Colonic mucosa (tissue), 4 donors: ENCODE data around the gene ZNF135. TPM values are rescaled to one million over a fixed set of nuclear protein-coding genes. Genes with fewer than 3 reads are reported as not detected.

Experiments used
- DNase-seq: peaks from one replicate; pipeline ENCODE4 v3.0.0-alpha.2; 2020
- H3K27ac ChIP-seq: fragments of 200-600 bp; one replicate; pipeline ENCODE4 v1.8.0; 2021
- H3K27me3 ChIP-seq: fragments of 200-600 bp; one replicate; pipeline ENCODE4 v1.8.0; 2021
- H3K36me3 ChIP-seq: fragments of 200-600 bp; one replicate; pipeline ENCODE4 v1.8.0; 2021
- H3K4me1 ChIP-seq: fragments of 200-600 bp; one replicate; pipeline ENCODE4 v1.8.0; 2021; ENCODE audit warnings: mild to moderate bottlenecking
- H3K4me3 ChIP-seq: fragments of 200-600 bp; one replicate; pipeline ENCODE4 v1.8.0; 2021
- H3K9ac ChIP-seq, 2 donors: one replicate each; pipeline ENCODE4 v1.7.0; 2013; ENCODE audit warnings: control low read depth in 2 of 2, low read depth in 2 of 2, low read length in 2 of 2
- H3K9me3 ChIP-seq: fragments of 200-600 bp; one replicate; pipeline ENCODE4 v1.8.0; 2021
- CTCF ChIP-seq: fragments of 200-600 bp; IDR thresholded peaks from one replicate; pipeline ENCODE4 v1.8.0; 2022; ENCODE audit warnings: antibody characterized with exemption, mild to moderate bottlenecking
- intact Hi-C: fragments of 100-400 bp; cut with DNase I; formaldehyde crosslinking; loops from one replicate; pipeline ENCODE4 v1.14.1; 2022
- total RNA-seq, 2 donors: library from RNA; stranded (reverse); fragmentation: NEBNext Ultra II Directional in 1 of 2; extraction: Animal tissue kit (Norgen Biotek cat#: 25700) in 1 of 2; gene quantifications; one replicate each; pipeline ENCODE4 v1.2.1, GENCODE V29; 2021
- donor health status: healthy.
- donor health status: DM: no; HTN: no; CAD: no.
- donor health status: DM: no; HTN: no; CAD: no.

Gene ZNF135
- 1 to 10 TPM; 1.1 to 1.4 TPM for total RNA-seq

- no peaks in the 10 kb centered on the region for H3K4me1 ChIP-seq
- H3K9me3 ChIP-seq: no peaks in the 10 kb centered on the region
- H3K4me3 ChIP-seq: peak within 1 kb of the TSS; percentile 41
- H3K36me3 ChIP-seq: no peaks in the 10 kb centered on the region
- H3K27me3 ChIP-seq: no peaks in the 10 kb centered on the region
- peak within 1 kb of the TSS; percentile 71 for H3K27ac ChIP-seq
- intact Hi-C loops: no loop called here
- DNase-seq: peak; percentile 84
- TF ChIP-seq CTCF: no peak
- H3K9ac ChIP-seq: peak within 1 kb of the TSS; percentile 26 to 56
Observed at GRCh38 chr19:58059003-58059670, at the start of gene ZNF135. TSS of gene ZNF135 (plus strand) at chr19:58059282. CDS start at chr19:58060003, 721 bp downstream.

- TF ChIP-seq CTCF: no peak
- intact Hi-C loops: no loop called here
- Histone ChIP-seq H3K27me3 (no peaks in the 10 kb centered on the region), H3K36me3 (no peaks in the 10 kb centered on the region), H3K4me1 (no peaks in the 10 kb centered on the region), H3K27ac (no peak overlapping the region), H3K9me3 (peaks cover 13% of the 10 kb centered on the region), H3K4me3 (peak overlapping the region; percentile 19), H3K9ac (no peak overlapping the region)
- DNase-seq: no peak
Observed at GRCh38 chr19:58009301-58009665, 49.8 kb upstream of the ZNF135 start.

DNA sequence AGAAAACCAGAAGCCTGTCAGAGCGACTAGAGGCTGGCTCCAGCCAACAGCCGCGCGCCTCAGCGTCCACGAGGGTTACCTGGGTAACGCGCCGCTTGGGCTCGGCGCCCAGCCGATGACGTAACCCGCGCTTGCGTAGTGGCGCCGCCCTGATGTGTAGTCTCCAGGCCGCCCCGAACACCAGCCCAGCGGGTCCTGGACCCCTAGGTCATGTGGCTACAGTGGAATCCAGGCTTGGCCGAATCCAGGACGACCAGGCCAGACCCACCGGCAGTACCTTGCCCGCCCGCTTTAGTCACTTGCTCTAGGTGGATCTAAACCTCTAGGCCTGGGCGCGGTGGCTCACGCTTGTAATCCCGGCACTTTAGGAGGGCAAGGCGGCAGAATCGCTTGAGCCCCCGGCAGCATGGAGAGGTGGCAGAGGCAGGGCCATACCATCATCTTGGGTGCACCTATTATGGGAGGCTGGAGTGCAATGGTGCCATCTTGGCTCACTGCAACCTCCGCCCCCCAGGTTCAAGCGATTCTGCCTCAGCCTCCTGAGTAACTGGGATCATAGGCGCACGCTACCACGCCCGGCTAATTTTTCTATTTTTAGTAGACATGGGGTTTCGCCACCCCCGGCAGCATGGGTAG is 49.3 kb upstream of the ZNF135 start:
- H3K36me3 ChIP-seq: no peaks in the 10 kb centered on the region
- DNase-seq: peak; percentile 92
- H3K4me1 ChIP-seq: no peaks in the 10 kb centered on the region
- H3K27ac ChIP-seq: no peak overlapping the region
- no peak for TF ChIP-seq CTCF
- H3K9ac ChIP-seq: peak overlapping the region in 1 of 2 donors; percentile 38
- intact Hi-C loops: no loop called here
- H3K4me3 ChIP-seq: peak overlapping the region; percentile 19
- no peaks in the 10 kb centered on the region for H3K27me3 ChIP-seq
- peaks cover 9% of the 10 kb centered on the region for H3K9me3 ChIP-seq

- H3K27me3 ChIP-seq: no peaks in the 10 kb centered on the region
- no peaks in the 10 kb centered on the region for H3K4me1 ChIP-seq
- DNase-seq: no peak
- TF ChIP-seq CTCF: no peak
- no peak overlapping the region for H3K4me3 ChIP-seq
- H3K36me3 ChIP-seq: no peaks in the 10 kb centered on the region
- no peak overlapping the region for H3K27ac ChIP-seq
- intact Hi-C loops: no loop called here
- no peak overlapping the region for H3K9ac ChIP-seq
- peaks cover 9% of the 10 kb centered on the region for H3K9me3 ChIP-seq
Observed at GRCh38 chr19:58010507-58010906, 48.6 kb upstream of the ZNF135 start.

GRCh38 chr19:58014141-58014540 is 44.9 kb upstream of the ZNF135 start:
- Histone ChIP-seq H3K4me3 (no peak overlapping the region), H3K9ac (no peak overlapping the region), H3K9me3 (no peaks in the 10 kb centered on the region), H3K36me3 (no peaks in the 10 kb centered on the region), H3K4me1 (no peaks in the 10 kb centered on the region), H3K27ac (no peak overlapping the region), H3K27me3 (no peaks in the 10 kb centered on the region)
- TF ChIP-seq CTCF: no peak
- no peak for DNase-seq
- intact Hi-C loops: no loop called here
